DND-41 (cell line): ENCODE results near the gene RNF150.

ENCODE experiments used
- CTCF ChIP-seq: IDR thresholded peaks from 2 replicates; pipeline ENCODE4 v1.5.1; 2012; ENCODE audit warnings: borderline replicate concordance, low read length, moderate library complexity, mild to moderate bottlenecking; ENCODE audit not compliant: poor library complexity, severe bottlenecking; ENCODE audit errors: extremely low read depth
- EZH2 ChIP-seq: IDR thresholded peaks from 3 replicates; pipeline ENCODE4 v1.6.1; 2012; ENCODE audit warnings: borderline replicate concordance, low read depth, mild to moderate bottlenecking, moderate library complexity, low read length, inconsistent platforms; ENCODE audit not compliant: severe bottlenecking

- TF ChIP-seq CTCF (no peak), EZH2 (no peak)
Observed at GRCh38 chr4:140877781-140878180, 255.5 kb downstream of the RNF150 start.
